ENCODE results near the gene ABI3. TPM values are rescaled to one million over a fixed set of nuclear protein-coding genes. Genes with fewer than 3 reads are reported as not detected.

ABI3 gene
- total RNA-seq, 1 experiment from 2014 or later, result not detected

DNA sequence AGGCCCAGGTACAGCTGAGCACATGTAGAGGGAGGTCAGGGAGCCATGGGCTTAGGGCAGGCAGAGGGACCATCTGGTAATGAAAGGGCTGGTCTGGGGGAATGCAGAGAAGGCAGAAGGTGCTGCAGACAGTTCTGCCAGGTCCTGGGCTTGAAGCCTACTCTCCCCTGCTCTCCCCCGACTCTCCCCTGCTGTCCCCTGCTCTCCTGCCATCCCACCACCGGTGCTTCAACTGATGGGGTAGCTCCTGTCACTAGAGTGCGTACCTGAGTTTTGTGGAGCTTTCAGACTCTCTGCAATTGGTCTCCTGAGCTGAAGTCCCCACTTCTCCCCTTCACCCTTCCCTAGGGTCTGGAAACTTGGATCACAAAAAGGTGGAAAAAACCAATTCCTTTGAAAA lies 57.4 kb downstream of the ABI3 start:
- POLR2A ChIA-PET (ENCODE audit: unreplicated experiment), result no interaction called here
- no peaks in the 10 kb centered on the region for H3K36me3 ChIP-seq (ENCODE audit: low read depth, low read length)
- no peaks in the 10 kb centered on the region for H3K27me3 ChIP-seq (ENCODE audit: low read length)
- H3K9ac ChIP-seq (ENCODE audit: low read length), result no peak overlapping the region
- no peak overlapping the region for H3K4me3 ChIP-seq (ENCODE audit: low read length)
- DNase-seq, result no peak
- no peaks in the 10 kb centered on the region for H3K4me1 ChIP-seq (ENCODE audit: insufficient read depth, low read length)
- ATAC-seq, result no peak
- H3K27ac ChIP-seq (ENCODE audit: low read length), result no peak overlapping the region
- H3K4me2 ChIP-seq (ENCODE audit: low read length), result no peak overlapping the region
- no peaks in the 10 kb centered on the region for H4K20me1 ChIP-seq (ENCODE audit: low read length)
- no peaks in the 10 kb centered on the region for H3K79me2 ChIP-seq (ENCODE audit: low read length)
- no peaks in the 10 kb centered on the region for H3K9me2 ChIP-seq (replicated peaks; ENCODE audit: low read length)
- H3F3A ChIP-seq (ENCODE audit: low read length, unreplicated experiment), result no peaks in the 10 kb centered on the region
- TF ChIP-seq EZH2 (IDR thresholded peaks at IDR 0.05; ENCODE audit: low read length, unreplicated experiment) (no peak), EZH2phosphoT487 (IDR thresholded peaks at IDR 0.05; ENCODE audit: borderline replicate concordance, low read length) (no peak)
- TF ChIP-seq, protein P1, sequence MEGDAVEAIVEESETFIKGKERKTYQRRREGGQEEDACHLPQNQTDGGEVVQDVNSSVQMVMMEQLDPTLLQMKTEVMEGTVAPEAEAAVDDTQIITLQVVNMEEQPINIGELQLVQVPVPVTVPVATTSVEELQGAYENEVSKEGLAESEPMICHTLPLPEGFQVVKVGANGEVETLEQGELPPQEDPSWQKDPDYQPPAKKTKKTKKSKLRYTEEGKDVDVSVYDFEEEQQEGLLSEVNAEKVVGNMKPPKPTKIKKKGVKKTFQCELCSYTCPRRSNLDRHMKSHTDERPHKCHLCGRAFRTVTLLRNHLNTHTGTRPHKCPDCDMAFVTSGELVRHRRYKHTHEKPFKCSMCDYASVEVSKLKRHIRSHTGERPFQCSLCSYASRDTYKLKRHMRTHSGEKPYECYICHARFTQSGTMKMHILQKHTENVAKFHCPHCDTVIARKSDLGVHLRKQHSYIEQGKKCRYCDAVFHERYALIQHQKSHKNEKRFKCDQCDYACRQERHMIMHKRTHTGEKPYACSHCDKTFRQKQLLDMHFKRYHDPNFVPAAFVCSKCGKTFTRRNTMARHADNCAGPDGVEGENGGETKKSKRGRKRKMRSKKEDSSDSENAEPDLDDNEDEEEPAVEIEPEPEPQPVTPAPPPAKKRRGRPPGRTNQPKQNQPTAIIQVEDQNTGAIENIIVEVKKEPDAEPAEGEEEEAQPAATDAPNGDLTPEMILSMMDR (conservative IDR thresholded peaks at IDR 0.05; ENCODE audit: low read depth, low read length), result no peak
- CTCF ChIA-PET, result no interaction called here
- intact Hi-C loops (cut with micrococcal nuclease), result no loop called here
- H2AFZ ChIP-seq (ENCODE audit: low read length), result no peak overlapping the region
- BruUV-seq (replicated peaks), result no TSS peak
- H3K9me3 ChIP-seq (ENCODE audit: low read length), result no peaks in the 10 kb centered on the region

DNA sequence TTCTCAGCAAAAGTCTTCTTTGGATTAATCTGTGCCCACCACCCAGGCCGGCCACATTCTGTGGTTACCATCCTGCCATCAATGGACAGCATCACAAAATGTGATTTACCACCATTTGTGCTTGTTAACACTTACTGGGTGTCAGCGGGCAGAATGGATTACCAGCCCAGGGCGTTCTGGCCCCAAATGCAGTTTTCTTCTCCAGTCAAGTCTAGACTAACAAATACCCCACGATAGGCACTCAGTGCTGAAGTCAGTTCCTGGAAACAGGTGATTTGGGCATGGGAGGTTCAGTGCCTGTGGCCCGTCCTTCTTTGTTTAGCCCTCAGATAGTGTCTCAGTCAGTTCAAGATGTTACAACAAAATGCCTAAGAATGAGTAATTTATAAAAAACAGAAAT lies 58.8 kb downstream of the ABI3 start:
- H3K79me2 ChIP-seq (ENCODE audit: low read length), result no peaks in the 10 kb centered on the region
- H3K4me3 ChIP-seq (ENCODE audit: low read length), result no peak overlapping the region
- no TSS peak for BruUV-seq (replicated peaks)
- H2AFZ ChIP-seq (ENCODE audit: low read length), result no peak overlapping the region
- no peak overlapping the region for H3K4me2 ChIP-seq (ENCODE audit: low read length)
- H4K20me1 ChIP-seq (ENCODE audit: low read length), result no peaks in the 10 kb centered on the region
- intact Hi-C loops (cut with micrococcal nuclease), result no loop called here
- H3K27me3 ChIP-seq (ENCODE audit: low read length), result no peaks in the 10 kb centered on the region
- no peaks in the 10 kb centered on the region for H3K9me3 ChIP-seq (ENCODE audit: low read length)
- H3K9ac ChIP-seq (ENCODE audit: low read length), result no peak overlapping the region
- H3K4me1 ChIP-seq (ENCODE audit: insufficient read depth, low read length), result no peaks in the 10 kb centered on the region
- TF ChIP-seq EZH2 (IDR thresholded peaks at IDR 0.05; ENCODE audit: low read length, unreplicated experiment), result no peak
- no peak for TF ChIP-seq EZH2phosphoT487 (IDR thresholded peaks at IDR 0.05; ENCODE audit: borderline replicate concordance, low read length)
- TF ChIP-seq, protein P1 (conservative IDR thresholded peaks at IDR 0.05; ENCODE audit: low read depth, low read length), result no peak
- no peak for DNase-seq
- ATAC-seq, result no peak
- no peaks in the 10 kb centered on the region for H3K9me2 ChIP-seq (replicated peaks; ENCODE audit: low read length)
- no peaks in the 10 kb centered on the region for H3F3A ChIP-seq (ENCODE audit: low read length, unreplicated experiment)
- ChIA-PET POLR2A (ENCODE audit: unreplicated experiment) (no interaction called here), CTCF (no interaction called here)
- no peaks in the 10 kb centered on the region for H3K36me3 ChIP-seq (ENCODE audit: low read depth, low read length)
- no peak overlapping the region for H3K27ac ChIP-seq (ENCODE audit: low read length)

Other genes starting within 250 kb of the ABI3 start
- gene GIP, start 242.1 kb upstream of the ABI3 start, total RNA-seq (2014; rRNA removed), result not detected in 2 replicates
- gene IGF2BP1, start 213.3 kb upstream of the ABI3 start, total RNA-seq (2014; rRNA removed), result 1.2 and 1.3 TPM in 2 replicates
- gene B4GALNT2, start 77.9 kb upstream of the ABI3 start, total RNA-seq (2014; rRNA removed), result 0.06 and 0.29 TPM in 2 replicates
- gene GNGT2, start 133 bp upstream of the ABI3 start, total RNA-seq (2014; rRNA removed), result 0.40 TPM in 1 of 2 replicates, not detected in the other
- 1.1 and 1.7 TPM in 2 replicates for gene PHOSPHO1, start 20.1 kb downstream of the ABI3 start, total RNA-seq (2014; rRNA removed)
- 18.2 and 18.5 TPM in 2 replicates for gene ZNF652, start 151.5 kb downstream of the ABI3 start, total RNA-seq (2014; rRNA removed)
- 585 and 641 TPM in 2 replicates for gene PHB1, start 204.2 kb downstream of the ABI3 start, total RNA-seq (2014; rRNA removed)

All from PC-3 (cell line).